PC-9 (cell line): ENCODE measurements around the gene LRMDA. TPM values are rescaled to one million over a fixed set of nuclear protein-coding genes. Genes with fewer than 3 reads are reported as not detected.
A peak's percentile ranks its signal among the peaks of the same experiment; 100 is the strongest.

Experiments used
- BruUV-seq: library from RNA; stranded (reverse); fragments of 400-500 nt; replicated peaks from 2 replicates; lab custom pipeline; 2021; lab: Mats Ljungman, UMichigan
- CTCF ChIA-PET: fragments of 300-600 bp; sonication (Branson Sonifier 250); formaldehyde crosslinking; loops from one replicate; lab custom pipeline; 2022; ENCODE audit warnings: antibody characterized with exemption; lab: Charles Lee
- POLR2A ChIA-PET: fragments of 300-600 bp; sonication (Branson Sonifier 250); formaldehyde crosslinking; loops from one replicate; lab custom pipeline; 2022; ENCODE audit warnings: antibody characterized with exemption; ENCODE audit not compliant: unreplicated experiment; lab: Charles Lee
- DNase-seq, 2 experiments: peaks; one replicate each; pipeline versions ENCODE4 v3.0.0 to v3.0.0-alpha.2; 2015 to 2022; ENCODE audit warnings: mixed read lengths in 1 of 2
- H2AFZ ChIP-seq: fragments of 200-600 bp; sonication (generic); 2 replicates; pipeline ENCODE4 v1.8.1; 2017; ENCODE audit warnings: antibody characterized with exemption
- H3F3A ChIP-seq: fragments of 200-600 bp; sonication (generic); 2 replicates; pipeline ENCODE4 v1.8.1; 2017; ENCODE audit warnings: antibody characterized with exemption, mild to moderate bottlenecking, low read depth; ENCODE audit not compliant: insufficient read depth
- H3K27ac ChIP-seq: fragments of 200-600 bp; sonication (generic); 2 replicates; pipeline ENCODE4 v1.6.1; 2016; ENCODE audit warnings: mixed run types
- H3K27me3 ChIP-seq: fragments of 200-600 bp; sonication (generic); 2 replicates; pipeline ENCODE4 v1.6.1; 2016; ENCODE audit warnings: low read depth, mixed run types; ENCODE audit not compliant: insufficient read depth
- H3K36me3 ChIP-seq: fragments of 200-600 bp; sonication (generic); 2 replicates; pipeline ENCODE4 v1.6.1; 2016; ENCODE audit warnings: low read depth, mixed run types
- H3K4me1 ChIP-seq: fragments of 200-600 bp; sonication (generic); replicated peaks from 2 replicates; pipeline ENCODE4 v1.6.1; 2016; ENCODE audit warnings: mixed run types; ENCODE audit not compliant: insufficient read depth
- H3K4me2 ChIP-seq: fragments of 200-600 bp; sonication (generic); 2 replicates; pipeline ENCODE4 v1.6.1; 2017; ENCODE audit warnings: mixed run types
- H3K4me3 ChIP-seq: fragments of 200-600 bp; sonication (generic); 2 replicates; pipeline ENCODE4 v1.6.1; 2016; ENCODE audit warnings: mixed run types
- H3K79me2 ChIP-seq: fragments of 200-600 bp; sonication (generic); 2 replicates; pipeline ENCODE4 v1.6.1; 2017; ENCODE audit warnings: low read depth, mixed run types
- H3K9me2 ChIP-seq: fragments of 200-600 bp; sonication (generic); 2 replicates; pipeline ENCODE4 v1.8.1; 2017; ENCODE audit warnings: mild to moderate bottlenecking; ENCODE audit not compliant: insufficient read depth
- H3K9me3 ChIP-seq: fragments of 200-600 bp; sonication (generic); 2 replicates; pipeline ENCODE4 v1.8.1; 2016; ENCODE audit warnings: low read depth; ENCODE audit not compliant: insufficient read depth
- H4K20me1 ChIP-seq: fragments of 200-600 bp; sonication (generic); 2 replicates; pipeline ENCODE4 v1.8.1; 2017; ENCODE audit not compliant: insufficient read depth
- CTCF ChIP-seq: fragments of 200-600 bp; sonication (generic); conservative IDR thresholded peaks from 2 replicates; pipeline ENCODE4 v1.6.1; 2017; ENCODE audit warnings: mixed run types, antibody characterized with exemption, mild to moderate bottlenecking, moderate library complexity
- EZH2 ChIP-seq: fragments of 200-600 bp; sonication (generic); IDR thresholded peaks from 2 replicates; pipeline ENCODE4 v1.8.0; 2017; ENCODE audit warnings: antibody characterized with exemption, low read depth
- intact Hi-C: fragments of 100-400 bp; cut with micrococcal nuclease; formaldehyde crosslinking; loops from one replicate; pipeline ENCODE4 v1.10.0; 2022; ENCODE audit not compliant: unreplicated experiment
- total RNA-seq: library from RNA; stranded (reverse); gene quantifications from 2 replicates; pipeline ENCODE4 v1.2.3, GENCODE V29; 2021

LRMDA gene
- total RNA-seq, 1 experiment from 2014 or later, result not detected

- peak in 1 of 2 experiments; percentile 68 for DNase-seq
- peak overlapping the region; percentile 84 for H2AFZ ChIP-seq
- H3K27ac ChIP-seq, result peak overlapping the region; percentile 90
- CTCF ChIA-PET, result no interaction called here
- H3K4me1 ChIP-seq, result peaks cover 8% of the 10 kb centered on the region
- peaks cover 31% of the 10 kb centered on the region for H3F3A ChIP-seq
- BruUV-seq, result no TSS peak
- intact Hi-C loops, result loop anchor here (2.0 to 10.0 kb wide), 4 partner anchors 521 to 1711 kb away; no protein-coding TSS in a partner anchor
- peaks cover 5% of the 10 kb centered on the region; the same call in 1 of the 2 replicates for H4K20me1 ChIP-seq
- no peaks in the 10 kb centered on the region for H3K9me2 ChIP-seq
- POLR2A ChIA-PET, result no interaction called here
- peak overlapping the region; percentile 84 for H3K4me3 ChIP-seq
- no peaks in the 10 kb centered on the region for H3K9me3 ChIP-seq
- no peak; the same call in 1 of the 2 replicates for TF ChIP-seq CTCF
- no peak for TF ChIP-seq EZH2
- peaks cover 5% of the 10 kb centered on the region; the same call in 1 of the 2 replicates for H3K36me3 ChIP-seq
- H3K4me2 ChIP-seq, result peak overlapping the region; percentile 88
- H3K27me3 ChIP-seq, result no peaks in the 10 kb centered on the region
- H3K79me2 ChIP-seq, result peaks cover 83% of the 10 kb centered on the region
Measured at GRCh38 chr10:75403939-75404814, 27.2 kb upstream of the LRMDA start.

GRCh38 chr10:75404815-75405597, 26.4 kb upstream of the LRMDA start:
- no peak for TF ChIP-seq CTCF
- TF ChIP-seq EZH2, result no peak
- H3K9me3 ChIP-seq, result no peaks in the 10 kb centered on the region
- peaks cover 5% of the 10 kb centered on the region; the same call in 1 of the 2 replicates for H4K20me1 ChIP-seq
- H3K79me2 ChIP-seq, result peaks cover 74% of the 10 kb centered on the region
- BruUV-seq, result no TSS peak
- CTCF ChIA-PET, result interaction anchor here (0.6 kb wide), 1 partner anchor 624 kb away, joined by 3 read pairs; no protein-coding TSS in a partner anchor
- H3F3A ChIP-seq, result peaks cover 31% of the 10 kb centered on the region
- peak in 1 of 2 experiments; percentile 52 for DNase-seq
- no peaks in the 10 kb centered on the region for H3K9me2 ChIP-seq
- POLR2A ChIA-PET, result no interaction called here
- peak overlapping the region; percentile 84 for H3K4me3 ChIP-seq
- peaks cover 12% of the 10 kb centered on the region for H3K4me1 ChIP-seq
- H3K27ac ChIP-seq, result peak overlapping the region; percentile 90
- peak overlapping the region; percentile 88 for H3K4me2 ChIP-seq
- H2AFZ ChIP-seq, result peak overlapping the region; percentile 84
- H3K36me3 ChIP-seq, result peaks cover 5% of the 10 kb centered on the region; the same call in 1 of the 2 replicates
- intact Hi-C loops, result loop anchor here (5.0 to 10.0 kb wide), 3 partner anchors 520 to 1710 kb away; no protein-coding TSS in a partner anchor
- no peaks in the 10 kb centered on the region for H3K27me3 ChIP-seq
